ENCODE results near the gene USP36. TPM values are rescaled to one million over a fixed set of nuclear protein-coding genes. Genes with fewer than 3 reads are reported as not detected.
"Not testable (repeated sequence)": the region's sequence is repeated elsewhere in the genome, so short reads cannot be mapped to it uniquely, and the experiment has no call there.

Gene USP36
- total and polyA plus RNA-seq, 4 donors, result 5.9 to 68.1 (median 49.0) TPM

DNA sequence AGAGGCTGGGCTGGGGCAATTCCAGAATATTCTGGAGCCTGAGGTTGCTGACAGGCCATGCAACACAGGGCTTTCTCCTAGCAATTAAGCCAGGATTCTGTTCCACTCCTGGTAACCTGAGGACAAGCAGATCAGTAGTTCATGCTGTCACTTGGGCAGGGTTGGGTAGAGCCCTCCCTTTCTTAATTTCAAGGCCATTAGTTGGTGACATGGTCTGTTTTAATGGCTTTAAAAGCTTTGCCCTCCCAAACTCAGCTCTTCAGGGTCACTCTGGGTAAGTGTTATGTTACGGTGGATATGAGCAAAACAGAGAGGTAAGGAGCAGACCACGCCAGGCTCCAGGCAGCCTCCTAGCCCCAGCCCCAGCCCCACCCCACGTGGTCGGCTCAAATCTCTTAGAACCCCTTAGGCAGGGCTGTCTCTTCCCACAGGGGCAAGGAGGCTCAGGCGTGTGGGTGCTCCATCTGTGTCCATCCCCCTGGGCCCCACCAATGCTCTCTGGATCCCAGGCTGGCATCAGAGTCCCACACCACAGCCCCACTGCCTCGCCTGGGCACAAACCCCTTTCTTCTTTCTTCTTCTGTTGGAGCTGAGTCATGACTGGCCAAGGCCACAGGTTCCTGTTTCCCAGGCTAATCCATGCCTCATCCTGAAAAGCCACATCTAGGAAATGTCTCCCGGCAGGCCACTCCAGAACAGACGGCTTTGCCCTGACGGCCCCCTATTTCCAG, 34.9 kb upstream of the USP36 start:
- 47 to 52% methylated on average over 9 of the region's 9 CpGs for WGBS, 2 donors
- Histone ChIP-seq H3K27ac (ENCODE audit: low read depth in 1 of 2, low read length in 2 of 2) (no peak overlapping the region), H3K9me3 (ENCODE audit: control insufficient read depth, low read length) (no peaks in the 10 kb centered on the region), H3K27me3 (ENCODE audit: control insufficient read depth in 1 of 2, insufficient read depth in 2 of 2, low read length in 1 of 2) (no peaks in the 10 kb centered on the region), H3K36me3 (ENCODE audit: control insufficient read depth in 1 of 2, insufficient read depth in 2 of 2, low read length in 1 of 2) (peaks cover 2 to 4% of the 10 kb centered on the region in 2 donors), H3K4me3 (ENCODE audit: low read length in 2 of 2) (no peak overlapping the region), H3K4me1 (ENCODE audit: control insufficient read depth in 1 of 2, insufficient read depth in 2 of 2, low read length in 2 of 2) (no peaks in the 10 kb centered on the region)
- no peak for DNase-seq
- no peak for ATAC-seq (ENCODE audit: low FRiP score)
- intact Hi-C loops (cut with DNase I), result no loop called here

DNA sequence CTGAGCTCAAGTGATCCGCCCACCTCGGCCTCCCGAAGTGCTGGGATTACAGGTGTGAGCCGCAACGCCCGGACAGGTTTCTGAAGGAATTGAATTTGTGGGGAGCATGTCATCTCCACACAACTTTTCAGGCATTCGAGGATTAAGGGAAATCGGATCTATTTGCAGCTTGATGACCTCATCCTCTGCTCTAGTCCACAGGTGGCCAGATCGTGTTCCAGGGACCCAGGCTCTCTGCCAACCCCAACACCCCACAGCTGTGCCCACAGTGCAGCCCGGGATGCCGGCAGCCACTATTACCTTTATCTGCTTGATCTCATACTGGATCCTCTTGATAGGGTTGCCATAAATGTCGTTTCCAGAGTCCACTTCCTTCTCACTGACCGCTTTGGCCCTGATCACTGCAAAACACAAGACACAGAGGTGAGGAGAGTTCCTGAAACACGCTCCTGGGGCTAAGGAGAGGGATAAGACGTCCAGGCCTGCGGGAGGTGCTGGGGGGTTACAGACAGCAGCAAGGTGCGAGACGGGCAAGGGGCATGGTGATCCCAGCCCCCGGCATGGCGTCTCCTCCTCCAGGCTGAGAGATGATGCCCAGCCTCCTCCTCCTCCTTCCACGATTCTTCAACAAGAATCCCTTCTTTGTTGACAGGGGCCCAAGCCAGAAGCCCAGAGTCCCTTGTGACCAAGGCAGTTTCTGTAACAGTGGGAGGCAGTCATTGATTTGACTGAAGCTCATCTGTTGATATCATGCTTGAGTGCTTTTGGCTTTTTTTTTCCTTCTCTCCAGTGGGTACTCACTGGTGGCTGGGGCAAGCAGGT, 33.1 kb upstream of the USP36 start:
- intact Hi-C loops (cut with DNase I), result no loop called here
- 39 to 40% methylated on average over 21 of the region's 21 CpGs for WGBS, 2 donors
- no peak for DNase-seq
- Histone ChIP-seq H3K36me3 (ENCODE audit: control insufficient read depth in 1 of 2, insufficient read depth in 2 of 2, low read length in 1 of 2) (peaks cover 2 to 4% of the 10 kb centered on the region in 2 donors), H3K4me1 (ENCODE audit: control insufficient read depth in 1 of 2, insufficient read depth in 2 of 2, low read length in 2 of 2) (no peaks in the 10 kb centered on the region), H3K4me3 (ENCODE audit: low read length in 2 of 2) (no peak overlapping the region), H3K27ac (ENCODE audit: low read depth in 1 of 2, low read length in 2 of 2) (peak overlapping the region in 1 of 2 donors; percentile 2), H3K9me3 (ENCODE audit: control insufficient read depth, low read length) (no peaks in the 10 kb centered on the region), H3K27me3 (ENCODE audit: control insufficient read depth in 1 of 2, insufficient read depth in 2 of 2, low read length in 1 of 2) (no peaks in the 10 kb centered on the region)
- no peak for ATAC-seq (ENCODE audit: low FRiP score)

GRCh38 chr17:78872486-78872885, 31.9 kb upstream of the USP36 start:
- no peaks in the 10 kb centered on the region for H3K27me3 ChIP-seq (ENCODE audit: control insufficient read depth in 1 of 2, insufficient read depth in 2 of 2, low read length in 1 of 2)
- ATAC-seq (ENCODE audit: low FRiP score), result no peak
- no peaks in the 10 kb centered on the region for H3K4me1 ChIP-seq (ENCODE audit: control insufficient read depth in 1 of 2, insufficient read depth in 2 of 2, low read length in 2 of 2)
- peak overlapping the region in 1 of 2 donors; percentile 4 for H3K27ac ChIP-seq (ENCODE audit: low read depth in 1 of 2, low read length in 2 of 2)
- H3K36me3 ChIP-seq (ENCODE audit: control insufficient read depth in 1 of 2, insufficient read depth in 2 of 2, low read length in 1 of 2), result peaks cover 2 to 4% of the 10 kb centered on the region in 2 donors
- no peaks in the 10 kb centered on the region for H3K9me3 ChIP-seq (ENCODE audit: control insufficient read depth, low read length)
- intact Hi-C loops (cut with DNase I), result no loop called here
- no peak for DNase-seq
- WGBS, 2 donors, result 88 to 91% methylated on average over 6 of the region's 6 CpGs
- H3K4me3 ChIP-seq (ENCODE audit: low read length in 2 of 2), result no peak overlapping the region

DNA sequence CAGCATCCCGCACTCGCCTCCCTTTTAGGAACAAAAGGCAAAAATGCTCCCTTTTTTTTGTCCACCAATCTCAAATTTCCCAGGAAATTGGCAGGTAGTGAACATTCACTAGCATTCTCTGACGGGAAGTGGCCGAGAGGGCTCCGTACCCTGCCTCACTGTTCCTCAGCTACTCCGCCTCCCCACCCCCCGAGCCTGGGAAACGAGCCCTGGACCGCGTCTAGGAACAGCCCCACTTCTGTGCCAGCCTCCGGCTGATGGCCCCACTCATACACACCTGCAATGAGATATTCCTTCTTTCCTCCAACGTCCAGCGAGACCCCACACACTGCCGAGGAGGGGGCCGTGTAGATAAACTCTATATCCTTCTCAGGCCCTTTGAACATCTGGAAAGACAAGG, 30.0 kb upstream of the USP36 start:
- no peak overlapping the region for H3K27ac ChIP-seq (ENCODE audit: low read depth in 1 of 2, low read length in 2 of 2)
- H3K36me3 ChIP-seq (ENCODE audit: control insufficient read depth in 1 of 2, insufficient read depth in 2 of 2, low read length in 1 of 2), result peaks cover 4% of the 10 kb centered on the region in 2 donors

DNA sequence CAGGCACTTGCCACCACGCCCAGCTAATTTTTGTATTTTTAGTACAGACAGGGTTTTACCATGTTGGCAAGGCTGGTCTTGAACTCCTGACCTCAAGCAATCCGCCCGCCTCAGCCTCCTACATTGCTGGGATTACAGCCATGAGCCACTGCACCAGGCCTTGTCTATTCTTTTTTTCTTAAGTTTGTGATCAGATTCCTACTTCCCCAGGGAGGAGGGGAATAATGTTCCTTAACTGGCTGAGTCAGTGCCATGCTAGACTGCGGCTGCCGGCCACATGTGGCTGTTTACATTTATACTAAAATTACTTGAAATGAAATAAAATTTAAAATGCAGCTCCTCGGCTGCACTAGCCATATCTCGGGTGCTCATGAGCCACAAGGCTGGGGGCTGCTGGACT, 27.8 kb upstream of the USP36 start:
- no peak for ATAC-seq (ENCODE audit: low FRiP score)
- no peaks in the 10 kb centered on the region for H3K4me1 ChIP-seq (ENCODE audit: control insufficient read depth in 1 of 2, insufficient read depth in 2 of 2, low read length in 2 of 2)
- intact Hi-C loops (cut with DNase I), result loop anchor here (5.0 kb wide), 3 partner anchors 54 to 104 kb away; no protein-coding TSS in a partner anchor
- H3K27ac ChIP-seq (ENCODE audit: low read depth in 1 of 2, low read length in 2 of 2), result no peak overlapping the region
- H3K27me3 ChIP-seq (ENCODE audit: control insufficient read depth in 1 of 2, insufficient read depth in 2 of 2, low read length in 1 of 2), result no peaks in the 10 kb centered on the region
- no peak for DNase-seq
- H3K9me3 ChIP-seq (ENCODE audit: control insufficient read depth, low read length), result no peaks in the 10 kb centered on the region
- H3K4me3 ChIP-seq (ENCODE audit: low read length in 2 of 2), result no peak overlapping the region
- WGBS, 2 donors, result 35 to 36% methylated on average over 7 of the region's 7 CpGs
- peaks cover 4% of the 10 kb centered on the region in 2 donors for H3K36me3 ChIP-seq (ENCODE audit: control insufficient read depth in 1 of 2, insufficient read depth in 2 of 2, low read length in 1 of 2)

More for the DNA sequence above, 30.0 kb upstream of the USP36 start:
- no peaks in the 10 kb centered on the region for H3K9me3 ChIP-seq (ENCODE audit: control insufficient read depth, low read length)
- no peaks in the 10 kb centered on the region for H3K4me1 ChIP-seq (ENCODE audit: control insufficient read depth in 1 of 2, insufficient read depth in 2 of 2, low read length in 2 of 2)
- DNase-seq (no peak), ATAC-seq (ENCODE audit: low FRiP score) (no peak)
- no peaks in the 10 kb centered on the region for H3K27me3 ChIP-seq (ENCODE audit: control insufficient read depth in 1 of 2, insufficient read depth in 2 of 2, low read length in 1 of 2)
- 78 to 79% methylated on average over 15 of the region's 15 CpGs for WGBS, 2 donors
- H3K4me3 ChIP-seq (ENCODE audit: low read length in 2 of 2), result no peak overlapping the region
- intact Hi-C loops (cut with DNase I), result no loop called here

DNA sequence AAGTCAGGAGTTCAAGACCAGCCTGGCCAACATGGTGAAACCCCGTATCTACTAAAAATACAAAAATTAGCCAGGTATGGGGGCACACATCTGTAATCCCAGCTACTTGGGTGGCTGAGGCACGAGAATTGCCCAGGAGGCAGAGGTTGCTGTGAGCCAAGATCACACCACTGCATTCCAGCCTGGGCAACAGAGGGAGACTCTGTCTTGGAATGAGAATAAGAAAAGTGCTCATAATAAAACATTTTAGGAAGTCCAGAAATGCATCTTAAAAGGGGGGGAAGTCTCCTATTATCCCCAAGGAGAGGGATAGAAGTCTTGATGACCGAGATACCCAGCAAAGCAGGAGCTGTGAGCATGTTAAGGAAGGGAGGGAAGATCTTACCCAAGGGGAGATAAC, 26.4 kb upstream of the USP36 start:
- not testable (repeated sequence) for H3K36me3 ChIP-seq (ENCODE audit: control insufficient read depth in 1 of 2, insufficient read depth in 2 of 2, low read length in 1 of 2); H3K9me3 ChIP-seq (ENCODE audit: control insufficient read depth, low read length); ATAC-seq (ENCODE audit: low FRiP score); H3K4me3 ChIP-seq (ENCODE audit: low read length in 2 of 2); H3K27me3 ChIP-seq (ENCODE audit: control insufficient read depth in 1 of 2, insufficient read depth in 2 of 2, low read length in 1 of 2); DNase-seq; H3K4me1 ChIP-seq (ENCODE audit: control insufficient read depth in 1 of 2, insufficient read depth in 2 of 2, low read length in 2 of 2)
- intact Hi-C loops (cut with DNase I), result loop anchor here (5.0 kb wide), 3 partner anchors 55 to 105 kb away; no protein-coding TSS in a partner anchor
- WGBS, 2 donors, result 56 to 66% methylated on average over 3 of the region's 3 CpGs
- H3K27ac ChIP-seq (ENCODE audit: low read depth in 1 of 2, low read length in 2 of 2), result peak overlapping the region in 1 of 2 donors; percentile 35

- Histone ChIP-seq H3K4me1 (ENCODE audit: control insufficient read depth in 1 of 2, insufficient read depth in 2 of 2, low read length in 2 of 2) (no peaks in the 10 kb centered on the region), H3K4me3 (ENCODE audit: low read length in 2 of 2) (no peak overlapping the region), H3K27ac (ENCODE audit: low read depth in 1 of 2, low read length in 2 of 2) (no peak overlapping the region), H3K27me3 (ENCODE audit: control insufficient read depth in 1 of 2, insufficient read depth in 2 of 2, low read length in 1 of 2) (no peaks in the 10 kb centered on the region), H3K9me3 (ENCODE audit: control insufficient read depth, low read length) (no peaks in the 10 kb centered on the region), H3K36me3 (ENCODE audit: control insufficient read depth in 1 of 2, insufficient read depth in 2 of 2, low read length in 1 of 2) (peaks cover 0 to 2% of the 10 kb centered on the region in 2 donors)
- WGBS, 2 donors, result 17 to 25% methylated on average over 19 of the region's 19 CpGs
- DNase-seq (peak; percentile 87 to 92), ATAC-seq (ENCODE audit: low FRiP score) (peak; percentile 69)
- intact Hi-C loops (cut with DNase I), result loop anchor here (1.0 to 5.0 kb wide), 4 partner anchors 56 to 106 kb away; no protein-coding TSS in a partner anchor
These were observed 25.2 kb upstream of the USP36 start for GRCh38 chr17:78865682-78866390.

GRCh38 chr17:78864117-78864516, 23.5 kb upstream of the USP36 start:
- no peak overlapping the region for H3K4me3 ChIP-seq (ENCODE audit: low read length in 2 of 2)
- no peak overlapping the region for H3K27ac ChIP-seq (ENCODE audit: low read depth in 1 of 2, low read length in 2 of 2)
- ATAC-seq (ENCODE audit: low FRiP score), result no peak
- peaks cover 0 to 2% of the 10 kb centered on the region in 2 donors for H3K36me3 ChIP-seq (ENCODE audit: control insufficient read depth in 1 of 2, insufficient read depth in 2 of 2, low read length in 1 of 2)
- intact Hi-C loops (cut with DNase I), result no loop called here
- WGBS, 2 donors, result 63 to 72% methylated on average over 1 of the region's 1 CpG
- no peak for DNase-seq
- no peaks in the 10 kb centered on the region for H3K27me3 ChIP-seq (ENCODE audit: control insufficient read depth in 1 of 2, insufficient read depth in 2 of 2, low read length in 1 of 2)
- no peaks in the 10 kb centered on the region for H3K9me3 ChIP-seq (ENCODE audit: control insufficient read depth, low read length)
- no peaks in the 10 kb centered on the region for H3K4me1 ChIP-seq (ENCODE audit: control insufficient read depth in 1 of 2, insufficient read depth in 2 of 2, low read length in 2 of 2)

Data from aorta (tissue), 5 donors.